Inferior parietal cortex (tissue), 1 donor: ENCODE results near the gene RAD51B.

Experiments used
- DNase-seq: peaks from one replicate; pipeline ENCODE4 v3.0.0-alpha.2; 2016; ENCODE audit errors: extremely low spot score

Gene RAD51B

GRCh38 chr14:68665131-68665530 is 845.6 kb downstream of the RAD51B start:
- DNase-seq, result no peak

DNA sequence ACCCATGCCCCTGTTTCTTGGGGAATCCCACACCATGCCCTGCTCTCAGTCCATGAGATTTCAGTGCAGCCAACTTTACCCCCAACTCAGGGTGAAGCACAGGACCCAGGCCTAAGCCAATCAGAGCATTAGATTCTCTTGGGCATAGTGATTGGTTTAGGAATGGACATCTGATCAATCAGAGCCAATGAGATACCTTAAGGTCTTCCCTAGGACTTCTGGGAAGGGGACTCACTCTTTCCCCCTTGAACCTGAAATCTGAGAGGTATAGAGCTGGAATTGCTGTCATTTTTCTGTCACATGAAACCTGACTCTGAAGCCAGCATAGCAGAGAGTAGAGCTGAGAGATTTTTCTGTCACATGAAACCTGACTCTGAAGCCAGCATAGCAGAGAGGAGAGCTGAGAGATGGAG is 846.2 kb downstream of the RAD51B start:
- DNase-seq, result no peak

DNA sequence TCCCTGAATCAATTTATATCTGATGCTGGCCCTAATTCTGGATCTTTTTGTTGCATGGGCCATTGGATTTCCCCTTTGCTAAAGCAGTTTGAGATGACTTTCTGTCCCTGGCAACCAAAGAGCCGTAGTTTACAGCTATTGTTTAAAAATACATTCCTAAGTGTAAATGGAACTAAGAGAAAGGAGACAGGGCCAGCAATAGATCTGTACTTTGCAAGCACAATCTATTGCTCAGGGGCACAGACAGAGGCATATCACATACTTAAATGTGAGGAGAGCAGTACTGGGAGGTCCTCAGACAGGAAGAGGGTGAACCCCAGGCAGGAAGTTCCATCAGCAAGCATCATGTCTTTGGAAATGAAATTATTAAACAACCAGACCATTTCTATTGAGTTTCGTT is 846.7 kb downstream of the RAD51B start:
- DNase-seq, result no peak

DNA sequence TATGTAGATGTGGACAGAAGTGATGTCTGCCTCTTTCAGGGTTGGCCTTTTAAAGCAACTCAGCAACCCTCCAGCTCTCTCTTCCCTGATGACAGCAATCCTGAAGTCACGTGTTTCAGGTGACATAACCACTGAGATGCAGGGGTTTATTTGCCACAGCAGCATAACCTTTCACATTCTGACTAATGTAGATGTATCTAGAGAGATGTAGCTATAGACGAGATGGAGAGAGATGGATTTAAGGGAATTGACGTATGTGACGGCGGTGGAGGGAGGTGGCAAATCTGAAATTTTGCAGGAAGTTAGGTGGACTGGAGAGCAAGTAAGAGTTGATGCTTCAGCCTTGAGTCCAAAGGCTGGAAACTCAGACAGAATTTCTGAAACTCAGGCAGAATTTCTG is 847.3 kb downstream of the RAD51B start:
- no peak for DNase-seq

DNA sequence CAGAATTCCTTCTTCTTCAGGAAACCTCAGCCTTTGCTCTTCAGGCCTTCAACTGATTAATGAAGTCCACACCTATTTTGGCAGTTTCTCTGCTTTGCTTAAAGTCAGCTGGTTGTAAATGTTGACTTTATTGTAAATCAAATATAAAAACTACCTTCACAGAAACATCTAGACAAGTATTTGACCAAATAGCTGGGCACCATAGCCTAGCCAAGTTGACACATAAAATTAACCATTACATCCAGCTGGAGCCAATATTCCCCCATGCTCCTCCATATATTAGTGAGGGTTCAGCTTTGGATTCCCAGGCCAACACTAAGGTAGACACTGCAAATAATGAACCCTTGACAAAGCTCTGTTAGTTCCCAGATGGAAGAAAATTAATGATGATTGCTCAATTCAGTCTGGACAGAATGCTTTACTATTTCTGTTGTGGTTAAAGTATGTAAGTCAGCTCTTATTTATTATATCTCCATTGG is 847.8 kb downstream of the RAD51B start:
- no peak for DNase-seq

GRCh38 chr14:68668028-68668427 is 848.4 kb downstream of the RAD51B start:
- DNase-seq, result no peak

DNA sequence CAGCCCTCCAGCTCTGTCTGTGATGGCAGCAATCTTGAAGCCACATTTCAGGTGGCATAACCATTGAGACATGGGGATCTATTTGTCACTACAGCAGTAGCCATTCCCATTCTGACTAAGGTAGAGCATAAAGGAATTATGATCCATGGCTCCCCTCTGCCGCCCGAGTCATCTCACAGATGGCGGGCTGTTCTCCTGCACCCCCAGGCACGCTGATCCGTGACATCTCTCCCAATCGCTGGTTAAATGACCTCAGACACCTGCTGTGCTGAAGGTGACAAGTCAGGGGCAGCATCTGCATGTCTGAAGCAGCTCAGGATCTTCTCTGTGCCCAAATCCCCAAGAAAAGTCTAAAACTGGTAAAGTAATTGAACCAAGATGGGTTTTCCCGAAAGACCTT is 849.0 kb downstream of the RAD51B start:
- no peak for DNase-seq

- DNase-seq, result no peak
Observed at GRCh38 chr14:68669111-68669511, 849.5 kb downstream of the RAD51B start.

GRCh38 chr14:68669603-68670358 is 850.2 kb downstream of the RAD51B start:
- no peak for DNase-seq

- DNase-seq, result no peak
Observed at GRCh38 chr14:68670359-68670715, 850.8 kb downstream of the RAD51B start.

- DNase-seq, result no peak
Observed at GRCh38 chr14:68671909-68672308, 852.3 kb downstream of the RAD51B start.

GRCh38 chr14:68672609-68673285 is 853.2 kb downstream of the RAD51B start:
- DNase-seq, result no peak

DNA sequence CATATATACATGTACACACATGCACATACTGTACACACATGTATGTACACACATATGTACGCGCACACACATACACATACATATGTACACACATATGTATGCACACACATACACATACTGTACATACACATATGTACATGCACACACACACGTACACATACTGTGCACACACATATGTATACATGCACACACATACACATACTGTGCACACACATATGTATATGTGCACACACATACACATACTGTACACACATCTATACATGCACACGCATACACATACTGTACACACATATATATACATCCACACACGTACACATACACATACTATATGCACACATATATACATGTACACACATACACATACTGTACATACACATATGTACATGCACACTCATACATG is 853.9 kb downstream of the RAD51B start:
- no peak for DNase-seq

- DNase-seq, result no peak
Observed at GRCh38 chr14:68674538-68675232, 855.1 kb downstream of the RAD51B start.

DNA sequence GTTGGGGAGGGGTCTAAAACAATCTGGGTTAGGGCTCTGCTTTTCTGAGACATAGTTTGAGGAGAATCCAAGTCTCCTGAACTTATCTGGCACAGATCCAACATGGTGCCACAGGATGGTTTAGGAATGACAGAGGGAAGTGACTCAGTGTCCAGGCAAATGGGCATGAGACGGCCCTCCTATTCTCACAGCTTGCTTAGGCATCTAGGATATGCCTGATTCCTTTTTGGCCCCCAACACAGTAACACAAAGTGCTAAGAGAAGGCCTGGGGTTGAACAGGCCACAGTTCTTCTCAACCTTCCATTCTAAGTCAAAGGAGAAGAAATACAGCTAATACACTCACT is 855.6 kb downstream of the RAD51B start:
- no peak for DNase-seq

- no peak for DNase-seq
Observed at GRCh38 chr14:68676511-68676943, 856.9 kb downstream of the RAD51B start.

DNA sequence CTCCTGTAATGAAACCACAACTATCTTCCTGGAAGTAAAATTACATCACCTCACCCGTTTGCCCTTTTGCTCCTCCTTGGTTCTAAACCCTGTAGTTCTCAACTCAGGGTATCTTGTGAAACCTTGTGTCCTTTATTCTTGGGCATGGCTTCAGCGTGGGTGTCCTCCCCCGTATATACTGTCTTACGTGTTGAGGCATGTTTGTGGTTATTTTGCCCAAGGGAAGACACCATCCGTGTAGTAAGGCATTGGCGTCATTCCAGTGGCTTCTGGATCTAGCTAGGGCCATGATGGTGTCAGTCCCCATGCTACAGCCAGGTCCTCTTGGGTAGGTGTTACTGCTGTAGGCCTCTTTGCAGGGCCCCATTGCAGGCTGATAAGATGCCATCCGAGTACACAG is 857.9 kb downstream of the RAD51B start:
- no peak for DNase-seq

- DNase-seq, result no peak
Observed at GRCh38 chr14:68677901-68678300, 858.3 kb downstream of the RAD51B start.

DNA sequence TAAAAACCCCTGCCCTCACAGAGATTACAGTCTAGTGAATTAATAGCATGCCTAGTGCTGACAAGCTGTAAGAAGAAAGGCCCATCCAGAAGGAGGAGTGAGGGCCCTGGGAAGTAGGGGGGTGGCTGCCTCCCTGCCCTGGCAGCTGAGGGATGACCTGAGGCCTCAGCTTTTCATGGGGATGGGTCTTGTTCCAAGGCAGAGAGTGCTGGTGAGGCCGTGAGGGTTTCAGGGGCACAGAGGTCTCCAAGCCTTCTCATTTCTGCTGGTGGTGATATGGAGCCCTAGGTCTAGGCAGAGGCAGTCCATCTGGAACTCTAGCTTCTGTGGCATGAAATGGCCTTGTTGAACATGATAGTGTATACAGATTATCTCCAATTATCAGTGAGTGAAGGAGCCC is 858.9 kb downstream of the RAD51B start:
- no peak for DNase-seq

DNA sequence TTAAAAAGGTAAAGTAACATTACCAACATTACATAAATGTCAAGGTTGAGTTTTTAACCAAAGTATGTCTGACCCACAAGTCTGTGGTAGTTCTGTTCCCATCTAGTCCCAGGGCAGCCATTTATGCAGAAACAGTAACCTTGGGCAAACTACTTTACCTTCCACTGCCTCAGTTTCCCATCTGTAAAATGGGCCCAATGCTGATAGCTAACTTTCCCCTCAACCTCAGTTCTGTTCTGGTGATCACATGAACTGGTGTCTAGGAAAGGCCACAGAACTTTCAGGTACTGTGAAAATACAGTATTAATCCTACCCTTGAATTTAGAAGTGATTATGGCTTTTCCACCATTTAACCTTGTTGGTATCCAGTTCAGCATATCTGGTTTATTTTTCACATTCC is 859.7 kb downstream of the RAD51B start:
- DNase-seq, result no peak

DNA sequence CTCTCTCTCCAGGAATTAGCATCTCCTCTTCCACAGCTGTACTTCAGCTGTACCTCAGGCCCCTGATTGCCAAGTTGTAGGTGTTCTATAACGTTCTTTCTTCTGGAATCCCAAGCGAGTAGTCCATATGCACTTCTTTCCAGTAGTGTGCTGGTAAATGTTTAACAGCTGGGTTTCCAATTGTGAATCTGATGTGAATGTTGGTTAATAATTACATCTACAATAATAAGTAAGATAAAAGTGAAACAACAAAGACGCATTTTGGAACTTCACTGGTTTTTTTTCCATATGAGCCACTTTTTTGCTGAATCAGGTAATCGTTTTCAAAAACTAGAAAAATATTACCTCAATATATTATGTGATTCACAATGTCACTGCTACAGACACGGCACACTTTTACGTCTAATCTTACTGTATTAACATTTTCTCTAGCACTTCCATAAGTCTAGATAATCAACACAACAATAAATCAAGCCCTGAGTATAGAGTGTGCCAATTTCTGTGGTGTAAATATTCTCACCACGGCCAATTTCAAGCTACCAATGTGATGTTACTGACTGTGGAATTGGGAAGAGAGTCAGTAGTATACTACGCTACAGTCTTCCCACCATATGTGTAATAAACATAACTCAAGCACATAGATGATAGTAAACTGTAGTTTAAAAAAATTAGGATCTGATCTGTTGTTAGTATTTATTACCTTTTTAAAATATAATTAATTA is 860.3 kb downstream of the RAD51B start:
- DNase-seq, result no peak

- DNase-seq, result no peak
Observed at GRCh38 chr14:68680541-68681051, 861.0 kb downstream of the RAD51B start.
